T-helper 17 cell (primary cell): ENCODE results near the gene SOX15. TPM values are rescaled to one million over a fixed set of nuclear protein-coding genes. Genes with fewer than 3 reads are reported as not detected.
A peak's percentile ranks its signal among the peaks of the same experiment; 100 is the strongest.
"Not testable (repeated sequence)": the region's sequence is repeated elsewhere in the genome, so short reads cannot be mapped to it uniquely, and the experiment has no call there.

Experiments
- ATAC-seq: fragments of 150-1000 bp; cut with Tn5 transposase; 2 replicates; pipeline ENCODE4 v1.10.0; 2021; ENCODE audit warnings: mild to moderate bottlenecking, moderate library complexity
- DNase-seq, 3 donors: peaks; one replicate each; pipeline versions ENCODE4 v3.0.0 to v3.0.0-alpha.2; 2020 to 2021
- H3K9me3 ChIP-seq: one replicate; pipeline ENCODE4 v1.7.0; 2013; ENCODE audit warnings: low read length, mild to moderate bottlenecking; ENCODE audit not compliant: control insufficient read depth, poor library complexity, severe bottlenecking
- H3K27ac Mint-ChIP-seq: one replicate; pipeline ENCODE4 v1.8.0; 2022; ENCODE audit warnings: mild to moderate bottlenecking, moderate library complexity, mixed read lengths
- H3K27me3 Mint-ChIP-seq: one replicate; pipeline ENCODE4 v1.8.0; 2022; ENCODE audit warnings: mixed read lengths
- H3K36me3 Mint-ChIP-seq: one replicate; pipeline ENCODE4 v1.8.0; 2022; ENCODE audit warnings: low read depth, mixed read lengths
- H3K4me1 Mint-ChIP-seq: one replicate; pipeline ENCODE4 v1.8.0; 2022; ENCODE audit warnings: mild to moderate bottlenecking, mixed read lengths
- H3K4me3 Mint-ChIP-seq: one replicate; pipeline ENCODE4 v1.8.0; 2022; ENCODE audit warnings: mild to moderate bottlenecking, moderate library complexity, mixed read lengths
- total RNA-seq, 4 donors: library from RNA in 2 of 4; stranded (reverse) in 2 of 4; gene quantifications; one replicate each; pipeline ENCODE4 v1.2.3 and lab custom pipeline; 2022 to 2026

Gene SOX15
- total RNA-seq, 2 donors from 2014 or later, result not detected

DNA sequence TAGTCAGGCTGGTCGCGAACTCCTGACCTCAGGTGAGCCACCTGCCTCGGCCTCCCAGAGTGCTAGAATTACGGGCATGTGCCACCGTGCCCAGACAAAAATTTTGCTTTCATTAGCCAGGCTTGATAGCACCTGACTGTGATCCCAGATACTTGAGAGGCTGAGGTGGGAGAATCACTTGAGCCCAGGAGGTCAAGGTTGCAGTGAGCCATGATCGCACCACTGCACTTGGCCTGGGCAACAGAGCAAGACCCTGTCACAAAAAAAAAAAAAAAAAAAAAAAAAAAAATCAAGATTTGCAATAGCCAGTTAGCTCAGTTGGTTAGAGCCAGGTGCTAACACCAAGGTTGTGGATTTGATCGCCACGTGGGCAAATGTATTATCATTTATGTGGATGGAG, 30.9 kb upstream of the SOX15 start:
- no peaks in the 10 kb centered on the region for H3K4me1 Mint-ChIP-seq
- no peaks in the 10 kb centered on the region for H3K9me3 ChIP-seq
- H3K27me3 Mint-ChIP-seq, result no peaks in the 10 kb centered on the region
- H3K36me3 Mint-ChIP-seq, result no peaks in the 10 kb centered on the region
- DNase-seq (no peak), ATAC-seq (no peak)
- H3K4me3 Mint-ChIP-seq, result no peak overlapping the region
- no peak overlapping the region for H3K27ac Mint-ChIP-seq

DNA sequence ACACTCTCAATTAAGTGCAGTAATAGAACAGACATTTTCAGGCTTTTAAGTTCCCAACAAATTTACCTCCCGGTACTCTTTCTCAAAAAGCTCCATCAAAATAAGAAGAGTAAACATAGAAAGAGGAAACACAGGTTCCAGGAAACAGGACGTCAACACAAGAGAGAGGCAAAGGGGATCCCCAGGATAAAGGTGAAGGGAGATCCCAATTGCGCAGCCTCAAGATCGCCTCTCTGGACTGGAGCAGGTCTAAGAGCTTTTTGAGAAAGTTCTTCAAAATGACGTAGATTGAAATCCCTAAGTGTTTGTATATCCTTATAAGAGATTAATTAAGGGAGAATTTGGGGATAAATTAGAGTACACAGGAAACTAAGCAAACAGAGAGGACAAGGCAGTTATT, 28.7 kb upstream of the SOX15 start:
- ATAC-seq, result no peak
- DNase-seq, result no peak
- no peaks in the 10 kb centered on the region for H3K9me3 ChIP-seq
- H3K27ac Mint-ChIP-seq, result no peak overlapping the region
- H3K4me3 Mint-ChIP-seq, result no peak overlapping the region
- H3K4me1 Mint-ChIP-seq, result peaks cover 4% of the 10 kb centered on the region
- H3K27me3 Mint-ChIP-seq, result no peaks in the 10 kb centered on the region
- H3K36me3 Mint-ChIP-seq, result peaks cover 2% of the 10 kb centered on the region

DNA sequence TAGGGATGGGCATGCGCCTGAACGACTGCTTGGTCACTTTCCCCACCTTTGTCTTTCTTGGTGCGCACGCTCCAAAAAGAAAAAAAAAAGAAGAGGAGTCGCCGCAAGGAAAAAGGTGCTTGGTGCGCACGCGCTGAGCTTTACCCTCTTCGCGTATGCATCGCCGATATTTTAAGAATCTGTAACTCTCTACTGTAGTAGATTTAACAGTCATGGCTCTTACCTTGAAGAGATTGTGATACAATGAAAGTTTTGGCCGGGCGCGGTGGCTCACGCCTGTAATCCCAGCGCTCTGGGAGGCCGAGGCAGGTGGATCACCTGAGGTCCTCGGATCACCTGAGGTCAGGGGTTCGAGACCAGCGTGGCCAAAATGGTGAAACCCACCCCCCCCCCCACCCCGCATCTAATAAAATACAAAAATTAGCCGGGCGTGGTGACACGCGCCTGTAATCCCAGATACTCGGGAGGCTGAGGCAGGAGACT, 25.4 kb upstream of the SOX15 start:
- peak overlapping the region; percentile 45 for H3K27ac Mint-ChIP-seq
- ATAC-seq, result peak; percentile 38
- H3K27me3 Mint-ChIP-seq, result no peaks in the 10 kb centered on the region
- DNase-seq, result no peak
- peak overlapping the region; percentile 96 for H3K4me3 Mint-ChIP-seq
- peaks cover 3% of the 10 kb centered on the region for H3K36me3 Mint-ChIP-seq
- no peaks in the 10 kb centered on the region for H3K9me3 ChIP-seq
- peaks cover 29% of the 10 kb centered on the region for H3K4me1 Mint-ChIP-seq

DNA sequence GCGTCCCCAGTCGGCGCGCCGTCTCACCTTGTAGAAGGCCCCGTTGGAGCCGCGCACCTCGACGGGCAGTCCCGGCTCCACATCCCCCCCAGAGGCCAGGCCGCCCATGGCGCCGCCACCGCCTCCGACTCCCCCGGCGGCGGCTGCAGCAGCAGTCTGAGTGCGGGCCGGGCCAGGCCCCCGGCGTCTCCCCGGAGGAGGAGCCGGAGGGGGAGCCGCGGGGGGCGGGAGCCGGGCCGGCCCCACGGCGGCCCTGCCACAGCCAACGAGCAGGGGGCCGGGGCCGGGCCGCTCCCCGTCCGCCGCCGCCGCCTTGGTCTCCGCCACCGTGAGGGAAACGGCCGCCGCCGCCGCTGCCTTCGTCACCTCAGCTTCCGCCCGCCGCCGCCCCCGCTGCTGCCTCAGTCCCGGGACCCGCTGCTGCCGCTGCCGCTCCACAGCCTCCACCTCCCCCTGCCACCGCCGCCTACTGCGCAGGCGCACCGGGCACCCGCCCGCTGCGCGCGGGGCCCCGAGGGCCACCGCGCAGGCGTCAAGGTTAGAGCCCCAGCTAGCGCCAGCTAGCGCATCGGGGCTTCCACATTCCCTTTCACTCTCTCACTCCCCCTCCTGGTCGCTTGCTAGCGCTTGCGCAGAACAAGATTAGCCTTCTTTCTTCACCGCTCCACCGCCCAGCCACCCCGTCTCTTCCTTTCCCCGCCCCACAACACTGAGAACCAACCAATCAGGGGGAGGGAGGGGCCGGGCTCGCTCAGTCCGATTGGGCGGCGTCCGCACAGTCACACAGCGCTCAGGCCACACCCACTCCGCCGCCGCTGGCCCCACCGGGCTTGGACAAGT, 24.8 kb upstream of the SOX15 start, which contains the start of gene FXR2:
FXR2 (minus strand) TSS at position 473 of the 840 bp plus-strand sequence; CDS start at position 108, 365 bp downstream.
- DNase-seq (peak; percentile 95 to 98 (median 98)), ATAC-seq (peak; percentile 90)
- Mint-ChIP-seq H3K27me3 (no peaks in the 10 kb centered on the region), H3K4me1 (peaks cover 29% of the 10 kb centered on the region), H3K36me3 (peaks cover 3% of the 10 kb centered on the region), H3K4me3 (peak within 1 kb of the TSS; percentile 96), H3K27ac (peak within 1 kb of the TSS; percentile 96)
- H3K9me3 ChIP-seq, result no peaks in the 10 kb centered on the region

DNA sequence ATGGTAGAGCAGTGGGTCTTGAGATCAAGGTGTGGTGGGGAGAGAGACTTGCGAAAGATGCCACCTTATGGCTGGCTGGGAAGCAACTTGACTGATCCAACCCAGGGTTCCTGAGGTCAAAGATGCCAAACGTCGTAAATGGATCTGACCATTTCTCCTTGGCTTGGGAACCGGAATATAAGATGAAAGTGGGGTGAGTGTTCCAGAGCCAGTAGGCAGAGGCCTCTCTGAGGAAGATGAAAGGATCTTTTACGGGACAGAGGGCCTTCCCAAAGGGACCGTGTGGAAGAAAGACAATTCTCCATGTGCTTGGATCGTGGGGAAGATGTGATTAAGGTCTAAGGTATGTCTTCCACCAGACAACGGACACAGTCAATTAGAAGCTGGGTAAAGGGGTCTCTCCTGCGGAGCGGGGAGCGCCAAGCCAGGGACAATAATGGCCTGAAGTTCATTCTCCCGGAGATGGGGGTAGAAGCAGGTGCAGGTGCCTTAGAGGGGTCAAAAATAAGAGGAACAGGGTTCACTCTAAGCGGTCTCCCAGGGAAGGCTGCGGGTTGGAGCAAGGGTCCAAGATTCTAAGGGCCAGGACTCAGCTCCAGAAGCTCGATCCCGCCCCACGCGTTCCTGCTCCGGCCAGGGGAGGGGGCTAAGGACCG, 24.0 kb upstream of the SOX15 start:
- H3K4me1 Mint-ChIP-seq, result peaks cover 34% of the 10 kb centered on the region
- peaks cover 3% of the 10 kb centered on the region for H3K36me3 Mint-ChIP-seq
- no peaks in the 10 kb centered on the region for H3K9me3 ChIP-seq
- H3K27ac Mint-ChIP-seq, result peak overlapping the region; percentile 96
- H3K4me3 Mint-ChIP-seq, result peak overlapping the region; percentile 96
- ATAC-seq (no peak), DNase-seq (no peak)
- no peaks in the 10 kb centered on the region for H3K27me3 Mint-ChIP-seq

DNA sequence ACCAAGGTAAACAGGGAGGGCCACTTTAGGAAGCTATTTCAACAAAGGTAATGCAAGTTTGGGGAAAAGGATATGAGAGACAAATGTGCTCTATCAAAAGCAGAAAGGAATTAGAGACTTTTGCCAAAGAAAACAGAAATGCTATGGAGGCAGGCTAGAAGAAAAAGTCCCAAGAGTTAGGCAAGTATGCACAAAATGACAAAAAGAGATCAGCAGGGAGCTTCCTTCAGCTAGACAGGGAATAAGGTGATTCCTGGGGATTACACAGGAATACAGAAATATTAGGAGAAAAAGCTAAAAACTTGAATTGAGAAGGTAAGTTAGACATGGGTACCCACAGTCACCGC, 22.4 kb upstream of the SOX15 start:
- Mint-ChIP-seq H3K27me3 (no peaks in the 10 kb centered on the region), H3K4me3 (peak overlapping the region; percentile 80), H3K4me1 (peaks cover 34% of the 10 kb centered on the region), H3K36me3 (peaks cover 3% of the 10 kb centered on the region), H3K27ac (no peak overlapping the region)
- ATAC-seq (no peak), DNase-seq (no peak)
- H3K9me3 ChIP-seq, result no peaks in the 10 kb centered on the region

DNA sequence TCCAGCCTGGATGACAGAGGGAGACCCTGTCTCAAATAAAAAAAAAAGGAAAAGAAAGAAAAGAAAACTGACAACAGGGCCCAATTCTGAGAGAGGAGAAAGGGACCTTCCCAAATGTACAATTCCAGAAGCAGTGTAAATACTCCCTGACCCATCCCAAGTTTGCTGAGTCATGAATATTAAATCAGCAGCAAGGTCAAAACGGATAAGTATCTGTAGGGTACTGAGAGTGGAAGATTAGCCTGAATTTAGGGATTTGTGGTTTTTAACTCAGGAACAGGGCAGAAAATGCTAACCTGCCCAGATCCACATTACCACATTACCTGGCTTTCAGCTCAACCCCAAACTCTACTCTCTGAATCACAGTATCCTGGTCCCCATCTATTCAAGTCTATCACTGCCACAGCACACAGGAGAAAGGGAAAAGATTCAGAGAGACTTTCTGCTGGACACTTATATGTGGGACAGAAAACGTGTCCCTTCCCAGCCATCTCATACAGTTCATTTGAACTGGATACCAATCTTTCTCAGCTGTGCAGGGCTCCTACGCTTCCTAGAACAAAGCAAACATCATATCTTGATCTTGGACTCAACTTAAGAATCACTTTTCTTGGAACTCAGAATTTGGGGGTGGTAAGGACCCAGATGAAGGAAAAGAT, 21.9 kb upstream of the SOX15 start:
- peak overlapping the region; percentile 67 for H3K27ac Mint-ChIP-seq
- ATAC-seq, result no peak
- H3K27me3 Mint-ChIP-seq, result no peaks in the 10 kb centered on the region
- peaks cover 3% of the 10 kb centered on the region for H3K36me3 Mint-ChIP-seq
- H3K9me3 ChIP-seq, result no peaks in the 10 kb centered on the region
- peaks cover 34% of the 10 kb centered on the region for H3K4me1 Mint-ChIP-seq
- H3K4me3 Mint-ChIP-seq, result peak overlapping the region; percentile 80
- DNase-seq, result no peak

DNA sequence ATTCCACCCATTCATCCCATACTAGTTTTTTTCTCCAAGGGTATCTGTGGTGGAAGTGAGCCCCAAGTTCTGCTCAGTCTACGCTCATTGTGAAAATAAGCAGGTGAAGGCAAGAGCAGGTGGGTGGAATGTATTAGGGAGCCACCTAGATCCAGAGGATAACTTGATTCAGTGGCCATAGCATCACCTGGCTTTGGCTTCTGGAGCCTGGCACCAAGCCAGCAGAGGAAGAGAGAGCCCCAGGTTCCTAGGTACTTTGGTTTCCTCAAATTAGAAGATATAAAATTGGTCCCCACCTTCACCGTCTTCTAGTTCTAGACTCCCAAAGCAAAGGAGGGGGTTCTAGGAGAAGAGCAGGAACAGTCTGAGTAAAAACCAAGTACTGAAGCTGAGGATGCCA, 20.7 kb upstream of the SOX15 start:
- Mint-ChIP-seq H3K36me3 (peaks cover 5% of the 10 kb centered on the region), H3K4me3 (no peak overlapping the region), H3K4me1 (peaks cover 42% of the 10 kb centered on the region), H3K27ac (no peak overlapping the region), H3K27me3 (no peaks in the 10 kb centered on the region)
- DNase-seq (no peak), ATAC-seq (no peak)
- no peaks in the 10 kb centered on the region for H3K9me3 ChIP-seq

DNA sequence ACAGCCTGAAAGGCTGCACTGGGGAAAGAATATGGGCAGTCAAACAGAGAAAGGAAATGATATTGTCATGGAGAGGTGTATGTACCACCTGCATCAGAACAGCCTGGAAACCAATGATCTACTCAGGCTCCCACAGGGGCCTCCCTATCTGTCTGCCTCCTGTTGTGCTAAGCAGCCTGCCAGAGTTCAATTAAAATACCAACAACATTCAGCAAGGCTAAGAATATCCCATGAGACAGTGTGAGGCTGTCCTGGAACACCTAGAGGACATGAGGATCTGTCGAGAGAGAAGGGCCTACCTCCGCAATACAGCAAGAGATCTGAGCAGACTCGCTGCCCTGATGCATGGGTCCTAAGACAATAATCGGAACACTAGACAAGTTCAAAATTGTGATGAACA, 16.4 kb upstream of the SOX15 start:
- H3K27ac Mint-ChIP-seq, result peak overlapping the region; percentile 85
- H3K4me1 Mint-ChIP-seq, result peaks cover 23% of the 10 kb centered on the region
- H3K36me3 Mint-ChIP-seq, result peaks cover 11% of the 10 kb centered on the region

DNA sequence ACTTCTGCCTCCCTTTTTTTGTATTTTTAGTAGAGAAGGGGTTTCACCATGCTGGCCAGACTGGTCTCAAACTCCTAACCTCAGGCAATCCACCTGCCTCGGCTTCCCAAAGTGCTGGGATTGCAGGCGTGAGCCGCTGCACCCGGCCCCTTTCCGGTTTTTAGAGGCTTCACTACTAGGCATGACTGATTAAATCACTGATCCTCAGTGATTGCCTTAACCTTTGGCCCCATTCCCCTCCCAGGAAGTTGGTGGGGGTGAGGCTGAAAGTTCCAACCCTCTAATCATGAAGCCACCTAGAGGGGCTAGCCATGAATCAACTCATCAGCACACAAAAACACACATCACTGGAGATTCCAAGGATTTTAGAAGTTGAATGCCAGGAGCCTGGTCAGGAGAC, 7.7 kb upstream of the SOX15 start:
- H3K27me3 Mint-ChIP-seq, H3K4me1 Mint-ChIP-seq, H3K27ac Mint-ChIP-seq, H3K9me3 ChIP-seq, H3K4me3 Mint-ChIP-seq, DNase-seq, ATAC-seq: not testable (repeated sequence)
- peaks cover 17% of the 10 kb centered on the region for H3K36me3 Mint-ChIP-seq

More for the DNA sequence above, 16.4 kb upstream of the SOX15 start:
- DNase-seq, result no peak
- Mint-ChIP-seq H3K4me3 (no peak overlapping the region), H3K27me3 (no peaks in the 10 kb centered on the region)
- H3K9me3 ChIP-seq, result no peaks in the 10 kb centered on the region
- no peak for ATAC-seq

DNA sequence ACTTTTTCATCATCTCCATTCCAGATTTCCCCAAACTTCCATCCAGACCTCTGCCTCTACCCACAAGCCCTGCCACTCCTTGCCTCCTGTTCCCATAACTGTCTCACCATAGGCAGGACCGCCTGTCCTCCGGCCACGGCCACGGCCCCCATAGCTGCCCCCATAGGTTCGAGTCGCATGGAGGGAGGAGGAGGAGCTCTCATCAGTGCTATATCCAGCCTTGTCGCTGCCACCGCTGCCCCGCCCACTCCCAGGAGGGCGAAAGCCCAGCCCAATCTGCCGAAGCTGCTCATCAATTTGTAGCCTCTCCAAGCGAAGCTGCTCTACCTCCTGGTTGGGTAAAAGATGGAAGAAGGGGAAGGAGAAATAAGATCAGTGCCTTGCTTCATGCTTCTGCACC, 3.4 kb upstream of the SOX15 start:
- H3K27ac Mint-ChIP-seq, result no peak overlapping the region
- peaks cover 14% of the 10 kb centered on the region for H3K36me3 Mint-ChIP-seq

DNA sequence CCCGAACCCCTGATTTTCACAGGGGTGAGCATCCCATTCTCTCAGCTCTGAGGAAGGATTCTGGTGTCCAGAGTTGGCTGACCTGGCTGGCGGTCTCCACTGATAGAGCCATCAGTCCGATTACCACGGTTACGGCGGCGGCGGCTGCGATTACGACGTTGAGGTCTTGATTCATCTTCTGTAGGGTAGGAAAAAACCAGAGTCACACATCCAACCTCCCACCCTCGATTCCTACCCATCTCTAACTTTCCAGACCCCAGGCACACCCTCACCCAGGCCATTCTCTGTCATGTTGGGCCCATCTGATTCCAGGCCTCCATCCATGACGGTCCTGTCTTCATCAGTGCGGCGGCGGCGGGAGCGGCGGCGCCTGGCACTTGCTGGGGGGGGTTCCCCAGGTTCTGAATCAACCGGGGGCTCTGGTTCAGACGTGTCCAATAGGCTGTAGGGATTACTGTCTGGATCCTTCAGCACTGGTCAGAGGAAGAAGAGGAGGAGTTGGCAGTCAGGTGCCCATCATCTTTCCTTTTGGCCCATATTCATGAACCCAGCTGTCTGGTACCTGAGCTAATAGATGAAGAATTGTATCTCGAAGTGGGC, 2.6 kb upstream of the SOX15 start:
- Mint-ChIP-seq H3K36me3 (peaks cover 13% of the 10 kb centered on the region), H3K27me3 (no peaks in the 10 kb centered on the region)
- ATAC-seq, result no peak

More for the DNA sequence above, 3.4 kb upstream of the SOX15 start:
- Mint-ChIP-seq H3K4me3 (no peak overlapping the region), H3K27me3 (no peaks in the 10 kb centered on the region), H3K4me1 (peaks cover 4% of the 10 kb centered on the region)
- ATAC-seq (no peak), DNase-seq (no peak)
- no peaks in the 10 kb centered on the region for H3K9me3 ChIP-seq

DNA sequence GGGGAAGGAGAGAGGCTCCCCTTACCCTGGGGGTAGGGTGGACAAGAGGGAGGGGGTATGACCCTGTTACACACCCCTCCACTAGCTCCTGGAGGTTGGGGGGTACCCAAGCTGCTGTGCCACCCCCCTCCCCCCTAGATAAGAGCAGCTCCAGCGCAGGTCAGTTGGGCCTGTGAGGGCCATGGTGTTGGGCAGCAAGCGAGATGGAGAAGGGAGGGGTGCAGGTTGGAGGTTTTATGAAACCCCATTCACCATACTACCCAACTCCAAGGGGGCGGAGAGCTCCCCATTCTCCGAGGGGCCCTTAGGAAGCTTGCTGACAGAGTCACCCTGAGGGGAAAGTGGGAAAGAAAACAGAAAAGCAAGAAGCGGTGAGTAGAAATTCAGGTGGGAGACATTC, 1.7 kb upstream of the SOX15 start:
- Mint-ChIP-seq H3K27me3 (no peaks in the 10 kb centered on the region), H3K4me1 (peaks cover 4% of the 10 kb centered on the region), H3K36me3 (peaks cover 11% of the 10 kb centered on the region), H3K4me3 (no peak overlapping the region), H3K27ac (peak overlapping the region; percentile 29)
- H3K9me3 ChIP-seq, result no peaks in the 10 kb centered on the region
- ATAC-seq (no peak), DNase-seq (no peak)

More for the DNA sequence above, 2.6 kb upstream of the SOX15 start:
- H3K4me1 Mint-ChIP-seq, result peaks cover 4% of the 10 kb centered on the region
- H3K4me3 Mint-ChIP-seq, result no peak overlapping the region
- no peaks in the 10 kb centered on the region for H3K9me3 ChIP-seq
- H3K27ac Mint-ChIP-seq, result no peak overlapping the region
- DNase-seq, result no peak
